ENCODE results near the gene TMCO6. TPM values are rescaled to one million over a fixed set of nuclear protein-coding genes. Genes with fewer than 3 reads are reported as not detected.

The TMCO6 gene
- total and polyA plus RNA-seq, 8 donors: 7.6 to 23.1 (median 18.9) TPM

DNA sequence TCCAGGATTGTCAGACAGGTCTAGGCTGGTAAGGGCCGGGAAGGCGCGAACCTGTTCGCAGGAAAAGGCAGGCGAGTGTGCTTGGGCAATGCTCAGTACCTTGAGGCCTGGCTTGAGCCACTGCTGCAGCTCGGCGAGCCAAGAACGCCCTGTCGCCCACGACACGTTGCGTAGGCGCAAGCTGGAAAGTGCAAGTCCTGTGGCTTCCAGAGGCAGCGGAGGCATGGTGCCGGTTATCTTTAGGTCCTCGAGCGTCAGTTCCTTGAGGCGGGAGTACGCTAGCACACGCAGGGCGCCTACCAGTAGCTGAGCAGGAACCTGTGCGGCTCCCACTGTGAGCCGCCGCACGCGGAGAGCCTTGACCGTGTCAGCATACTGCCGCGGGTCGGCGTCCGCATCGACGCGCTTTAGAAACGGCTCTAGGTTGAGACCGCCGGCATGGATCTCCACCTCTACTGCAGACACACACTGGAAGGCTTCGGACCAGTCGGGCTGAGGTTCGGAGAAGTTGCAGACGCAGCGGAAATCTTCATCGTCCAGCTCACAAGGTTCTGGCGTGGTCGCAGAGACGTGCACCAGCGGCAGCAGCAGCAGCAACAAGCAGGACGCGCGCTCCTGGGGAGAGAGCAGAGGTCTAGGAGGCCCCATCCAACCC is 6.8 kb upstream of the TMCO6 start:
- H3K4me3 ChIP-seq: peak overlapping the region; percentile 40 to 64
- no peaks in the 10 kb centered on the region for H3K27me3 ChIP-seq
- ATAC-seq (peak; percentile 70), DNase-seq (peak in 2 of 4 donors; percentile 71 to 91)
- H3K27ac ChIP-seq: peak overlapping the region; percentile 82 to 94
- TF ChIP-seq, protein P1, sequence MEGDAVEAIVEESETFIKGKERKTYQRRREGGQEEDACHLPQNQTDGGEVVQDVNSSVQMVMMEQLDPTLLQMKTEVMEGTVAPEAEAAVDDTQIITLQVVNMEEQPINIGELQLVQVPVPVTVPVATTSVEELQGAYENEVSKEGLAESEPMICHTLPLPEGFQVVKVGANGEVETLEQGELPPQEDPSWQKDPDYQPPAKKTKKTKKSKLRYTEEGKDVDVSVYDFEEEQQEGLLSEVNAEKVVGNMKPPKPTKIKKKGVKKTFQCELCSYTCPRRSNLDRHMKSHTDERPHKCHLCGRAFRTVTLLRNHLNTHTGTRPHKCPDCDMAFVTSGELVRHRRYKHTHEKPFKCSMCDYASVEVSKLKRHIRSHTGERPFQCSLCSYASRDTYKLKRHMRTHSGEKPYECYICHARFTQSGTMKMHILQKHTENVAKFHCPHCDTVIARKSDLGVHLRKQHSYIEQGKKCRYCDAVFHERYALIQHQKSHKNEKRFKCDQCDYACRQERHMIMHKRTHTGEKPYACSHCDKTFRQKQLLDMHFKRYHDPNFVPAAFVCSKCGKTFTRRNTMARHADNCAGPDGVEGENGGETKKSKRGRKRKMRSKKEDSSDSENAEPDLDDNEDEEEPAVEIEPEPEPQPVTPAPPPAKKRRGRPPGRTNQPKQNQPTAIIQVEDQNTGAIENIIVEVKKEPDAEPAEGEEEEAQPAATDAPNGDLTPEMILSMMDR (IDR thresholded peaks at IDR 0.05): no peak
- H3K9me3 ChIP-seq: peaks cover 0 to 5% of the 10 kb centered on the region in 2 donors
- no peaks in the 10 kb centered on the region for H3K36me3 ChIP-seq
- H3K4me1 ChIP-seq: peaks cover 4 to 55% of the 10 kb centered on the region in 2 donors
- intact Hi-C loops (cut with DNase I): loop anchor here in 1 of 2 donors (10.0 kb wide), 1 partner anchor 58 kb away; no protein-coding TSS in a partner anchor

DNA sequence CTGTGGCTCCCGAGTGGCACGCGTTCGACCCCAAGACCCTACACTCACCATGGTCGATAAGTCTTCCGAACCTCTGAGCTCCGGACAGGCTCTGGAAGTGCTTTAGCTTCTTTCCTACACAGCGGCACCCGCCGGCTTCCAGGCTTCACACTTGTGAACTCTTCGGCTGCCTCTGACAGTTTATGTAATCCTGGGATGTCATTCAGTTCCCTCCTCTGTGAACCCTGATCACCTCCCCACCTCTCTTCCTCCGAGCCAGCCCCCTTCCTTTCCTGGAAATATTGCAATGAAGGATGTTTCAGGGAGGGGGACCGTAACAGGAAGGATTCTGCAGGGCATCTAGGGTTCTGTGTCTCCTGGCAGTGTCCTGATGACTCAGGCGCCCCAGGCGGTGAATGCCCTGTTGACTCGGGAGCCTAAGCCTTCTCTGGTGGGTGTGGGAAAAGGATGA is 6.2 kb upstream of the TMCO6 start, which contains the start of gene CD14:
CD14 (minus strand) TSS at position 155 of the 451 bp plus-strand sequence; CDS start at position 51, 104 bp downstream.
- TF ChIP-seq, protein P1 (IDR thresholded peaks at IDR 0.05): no peak
- Histone ChIP-seq H3K36me3 (no peaks in the 10 kb centered on the region), H3K27ac (peak within 1 kb of the TSS; percentile 82 to 94), H3K27me3 (no peaks in the 10 kb centered on the region), H3K4me3 (peak within 1 kb of the TSS; percentile 40 to 64), H3K4me1 (peaks cover 4 to 61% of the 10 kb centered on the region in 2 donors), H3K9me3 (peaks cover 0 to 4% of the 10 kb centered on the region in 2 donors)
- DNase-seq: peak in 2 of 4 donors; percentile 79 to 89
- intact Hi-C loops (cut with DNase I): loop anchor here in 1 of 2 donors (10.0 kb wide), 1 partner anchor 58 kb away; no protein-coding TSS in a partner anchor
- ATAC-seq: peak; percentile 53

DNA sequence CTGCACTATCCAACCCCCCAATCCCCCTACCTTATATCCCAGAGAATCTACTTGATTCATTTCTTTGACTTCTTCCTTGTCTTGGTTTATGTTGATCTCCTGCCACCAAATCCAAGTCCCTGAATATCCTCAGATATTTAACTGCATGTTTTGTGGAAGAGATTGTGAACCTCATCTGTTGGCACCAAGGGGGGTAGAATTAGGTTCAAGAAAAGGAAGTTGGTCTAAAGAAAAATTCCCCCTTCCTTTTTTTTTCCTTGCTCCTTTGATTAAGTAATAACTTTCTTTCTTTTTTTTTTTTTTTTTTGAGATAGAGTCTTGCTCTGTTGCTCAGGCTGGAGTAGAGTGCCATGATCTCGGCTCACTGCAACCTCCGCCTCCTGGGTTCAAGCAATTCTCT is 5.8 kb upstream of the TMCO6 start:
- Histone ChIP-seq H3K4me3 (peak overlapping the region in 1 of 2 donors; percentile 64), H3K4me1 (peaks cover 4 to 64% of the 10 kb centered on the region in 2 donors), H3K27ac (peak overlapping the region in 1 of 2 donors; percentile 94), H3K36me3 (no peaks in the 10 kb centered on the region), H3K9me3 (no peaks in the 10 kb centered on the region), H3K27me3 (no peaks in the 10 kb centered on the region)
- DNase-seq: no peak
- no peak for ATAC-seq
- intact Hi-C loops (cut with DNase I): loop anchor here in 1 of 2 donors (10.0 kb wide), 1 partner anchor 59 kb away; no protein-coding TSS in a partner anchor
- TF ChIP-seq, protein P1 (IDR thresholded peaks at IDR 0.05): no peak

DNA sequence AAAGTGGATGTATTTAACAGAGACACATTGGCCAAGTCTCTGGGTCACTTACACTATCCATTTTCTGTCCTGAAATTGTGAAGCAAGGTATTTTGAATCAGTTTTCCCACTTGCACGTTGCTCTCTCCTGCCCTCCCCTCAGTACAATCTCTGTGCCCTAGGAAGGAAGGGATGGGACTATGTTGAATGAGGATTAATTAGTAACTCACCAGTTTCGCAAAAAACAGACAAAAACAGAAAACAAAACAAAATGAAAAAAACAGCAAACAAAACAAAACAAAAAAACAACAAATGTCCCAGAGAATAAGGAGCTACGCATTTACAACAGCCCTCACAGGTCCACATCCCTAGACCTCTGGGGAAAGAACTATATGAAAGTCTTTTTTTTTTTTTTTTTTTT is 5.1 kb upstream of the TMCO6 start:
- no peaks in the 10 kb centered on the region for H3K36me3 ChIP-seq
- H3K4me3 ChIP-seq: no peak overlapping the region
- peaks cover 7 to 63% of the 10 kb centered on the region in 2 donors for H3K4me1 ChIP-seq
- no peak for DNase-seq
- H3K9me3 ChIP-seq: no peaks in the 10 kb centered on the region
- no peak for ATAC-seq
- TF ChIP-seq, protein P1 (IDR thresholded peaks at IDR 0.05): no peak
- peak overlapping the region in 1 of 2 donors; percentile 94 for H3K27ac ChIP-seq
- intact Hi-C loops (cut with DNase I): loop anchor here in 1 of 2 donors (10.0 kb wide), 1 partner anchor 59 kb away; no protein-coding TSS in a partner anchor
- H3K27me3 ChIP-seq: no peaks in the 10 kb centered on the region

All from left lung (tissue), 10 donors.